Progenitor cell of endocrine pancreas (in vitro differentiated cells): Measurements from ENCODE around the gene FTSJ3. TPM values are rescaled to one million over a fixed set of nuclear protein-coding genes. Genes with fewer than 3 reads are reported as not detected.

Experiments used
- DNase-seq: peaks from one replicate; pipeline ENCODE4 v3.0.0; 2021; ENCODE audit warnings: low spot score; ENCODE audit not compliant: unreplicated experiment
- H3K27ac Mint-ChIP-seq: 2 replicates; pipeline ENCODE4 v1.8.0; 2021; ENCODE audit warnings: mild to moderate bottlenecking, moderate library complexity, mixed read lengths
- H3K27me3 Mint-ChIP-seq: 2 replicates; pipeline ENCODE4 v1.8.0; 2021; ENCODE audit warnings: mixed read lengths
- H3K36me3 Mint-ChIP-seq: 2 replicates; pipeline ENCODE4 v1.8.0; 2022; ENCODE audit warnings: mixed read lengths; ENCODE audit not compliant: insufficient read depth
- H3K4me1 Mint-ChIP-seq: 2 replicates; pipeline ENCODE4 v1.8.0; 2021; ENCODE audit warnings: low read depth, mixed read lengths
- H3K4me3 Mint-ChIP-seq: 2 replicates; pipeline ENCODE4 v1.8.0; 2021; ENCODE audit warnings: low read depth, mild to moderate bottlenecking, moderate library complexity, mixed read lengths
- H3K9me3 Mint-ChIP-seq: 2 replicates; pipeline ENCODE4 v1.8.0; 2021; ENCODE audit warnings: low read depth, mixed read lengths
- CTCF ChIP-seq: fragments of 200-600 bp; sonication (generic); IDR thresholded peaks from one replicate; pipeline ENCODE4 v1.5.0; 2021; ENCODE audit warnings: antibody characterized with exemption, mild to moderate bottlenecking; ENCODE audit not compliant: unreplicated experiment
- total RNA-seq: library from RNA; stranded (reverse); gene quantifications from 2 replicates; pipeline ENCODE4 v1.2.1, GENCODE V29; 2021

The FTSJ3 gene
- total RNA-seq, 1 donor from 2014 or later: 49.0 TPM

DNA sequence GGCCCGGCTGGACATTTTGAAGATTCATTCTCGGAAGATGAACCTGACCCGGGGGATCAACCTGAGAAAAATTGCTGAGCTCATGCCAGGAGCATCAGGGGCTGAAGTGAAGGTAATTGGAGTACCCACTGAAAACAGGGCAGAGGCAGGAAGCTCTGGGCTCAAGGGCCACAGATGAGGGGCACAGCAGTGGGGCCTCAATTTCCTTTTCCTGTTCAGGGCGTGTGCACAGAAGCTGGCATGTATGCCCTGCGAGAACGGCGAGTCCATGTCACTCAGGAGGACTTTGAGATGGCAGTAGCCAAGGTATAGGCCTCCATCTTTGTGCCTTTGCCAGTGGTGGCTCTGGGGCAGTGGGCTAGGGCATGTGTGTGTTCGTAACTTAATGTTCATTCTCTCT lies 4.0 kb upstream of the FTSJ3 start:
- Mint-ChIP-seq H3K4me1 (peaks cover 9% of the 10 kb centered on the region), H3K27me3 (no peaks in the 10 kb centered on the region), H3K9me3 (no peaks in the 10 kb centered on the region), H3K4me3 (no peak overlapping the region), H3K27ac (no peak overlapping the region), H3K36me3 (peaks cover 20% of the 10 kb centered on the region)
- TF ChIP-seq CTCF: no peak
- no peak for DNase-seq

DNA sequence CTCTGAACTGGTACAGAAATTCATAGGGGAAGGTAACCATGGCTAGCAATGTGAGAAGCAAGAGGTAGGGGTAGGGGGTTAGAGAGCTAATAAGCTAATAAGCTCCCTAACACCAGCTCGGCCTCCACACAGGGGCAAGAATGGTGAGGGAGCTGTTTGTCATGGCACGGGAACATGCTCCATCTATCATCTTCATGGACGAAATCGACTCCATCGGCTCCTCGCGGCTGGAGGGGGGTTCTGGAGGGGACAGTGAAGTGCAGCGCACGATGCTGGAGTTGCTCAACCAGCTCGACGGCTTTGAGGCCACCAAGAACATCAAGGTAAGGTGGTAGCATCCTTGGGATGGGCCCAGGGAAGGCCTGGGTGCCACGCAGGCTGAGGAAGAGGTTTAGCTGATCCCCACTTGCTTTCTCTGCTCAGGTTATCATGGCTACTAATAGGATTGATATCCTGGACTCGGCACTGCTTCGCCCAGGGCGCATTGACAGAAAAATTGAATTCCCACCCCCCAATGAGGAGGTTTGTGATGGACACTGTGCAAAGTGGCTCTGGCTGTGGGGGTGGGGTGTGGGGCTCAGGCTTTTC lies 3.5 kb upstream of the FTSJ3 start:
- Mint-ChIP-seq H3K4me1 (peaks cover 14% of the 10 kb centered on the region), H3K27ac (peak overlapping the region; percentile 69), H3K4me3 (no peak overlapping the region), H3K36me3 (peaks cover 20% of the 10 kb centered on the region), H3K9me3 (no peaks in the 10 kb centered on the region), H3K27me3 (no peaks in the 10 kb centered on the region)
- no peak for DNase-seq
- TF ChIP-seq CTCF: no peak

DNA sequence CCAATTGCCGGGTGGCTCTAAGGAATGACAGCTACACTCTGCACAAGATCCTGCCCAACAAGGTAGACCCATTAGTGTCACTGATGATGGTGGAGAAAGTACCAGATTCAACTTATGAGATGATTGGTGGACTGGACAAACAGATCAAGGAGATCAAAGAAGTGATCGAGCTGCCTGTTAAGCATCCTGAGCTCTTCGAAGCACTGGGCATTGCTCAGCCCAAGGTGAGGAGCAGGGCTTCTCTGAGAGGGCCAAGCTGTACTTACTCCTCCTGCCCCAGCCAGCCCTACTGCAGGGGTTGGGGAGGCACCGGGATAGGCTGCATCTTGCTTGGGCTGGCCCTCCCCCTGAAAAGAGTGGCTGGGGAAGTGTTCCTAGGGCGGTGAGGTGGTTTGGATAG lies 2.8 kb upstream of the FTSJ3 start:
- no peak for DNase-seq
- no peak overlapping the region for H3K4me3 Mint-ChIP-seq
- H3K4me1 Mint-ChIP-seq: peaks cover 16% of the 10 kb centered on the region
- peaks cover 19% of the 10 kb centered on the region for H3K36me3 Mint-ChIP-seq
- TF ChIP-seq CTCF: no peak
- no peaks in the 10 kb centered on the region for H3K27me3 Mint-ChIP-seq
- H3K27ac Mint-ChIP-seq: peak overlapping the region; percentile 52
- no peaks in the 10 kb centered on the region for H3K9me3 Mint-ChIP-seq

DNA sequence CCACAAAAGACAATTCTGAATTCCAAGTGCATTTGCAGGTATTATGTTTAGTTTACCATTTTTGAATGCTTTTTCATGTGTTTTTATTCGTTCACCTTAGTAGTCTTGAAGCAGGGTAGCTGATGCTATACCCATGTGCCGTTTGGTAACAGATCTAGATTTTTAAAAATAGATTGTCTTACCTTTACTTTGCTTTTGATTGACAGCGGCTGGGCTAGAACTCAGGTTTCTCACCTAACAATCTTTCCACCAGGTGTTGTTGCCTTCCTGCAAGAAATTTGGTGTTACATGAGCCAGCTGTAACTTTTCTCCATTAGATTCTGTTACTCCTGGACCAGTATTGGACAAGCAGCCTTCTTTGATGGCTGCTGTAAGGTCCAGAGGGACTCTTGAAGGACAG lies 1.5 kb upstream of the FTSJ3 start:
- Mint-ChIP-seq H3K9me3 (no peaks in the 10 kb centered on the region), H3K4me3 (peak overlapping the region; percentile 47), H3K4me1 (peaks cover 16% of the 10 kb centered on the region), H3K27me3 (no peaks in the 10 kb centered on the region), H3K36me3 (peaks cover 27% of the 10 kb centered on the region), H3K27ac (no peak overlapping the region)
- DNase-seq: no peak
- TF ChIP-seq CTCF: no peak

DNA sequence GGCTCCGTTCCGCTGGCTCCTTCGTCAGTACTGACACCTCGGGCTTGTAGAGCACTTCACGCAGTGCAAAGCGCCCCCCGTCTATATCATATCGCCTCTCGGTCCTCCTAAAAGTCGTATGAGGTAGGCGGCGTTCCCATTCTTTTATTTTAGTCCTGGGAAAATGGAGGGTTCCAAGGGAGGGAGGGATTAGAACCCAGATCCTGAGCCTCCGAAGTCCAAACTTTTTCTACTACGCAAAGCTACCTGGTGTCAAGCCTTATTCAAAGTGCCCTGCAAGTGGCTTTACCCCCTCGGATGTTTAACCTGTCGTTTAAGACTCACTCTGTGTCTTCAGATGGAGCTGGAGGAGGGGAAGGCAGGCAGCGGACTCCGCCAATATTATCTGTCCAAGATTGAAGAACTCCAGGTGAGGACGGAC lies 348 bp upstream of the FTSJ3 start:
- Mint-ChIP-seq H3K27me3 (no peaks in the 10 kb centered on the region), H3K4me3 (peak overlapping the region; percentile 97), H3K4me1 (peaks cover 16% of the 10 kb centered on the region), H3K36me3 (peaks cover 31% of the 10 kb centered on the region), H3K27ac (peak overlapping the region; percentile 100), H3K9me3 (no peaks in the 10 kb centered on the region)
- no peak for TF ChIP-seq CTCF
- no peak for DNase-seq
